NCI-H460 (cell line): Measurements from ENCODE around the gene KHDRBS2. TPM values are rescaled to one million over a fixed set of nuclear protein-coding genes. Genes with fewer than 3 reads are reported as not detected.

Source experiments
- DNase-seq: peaks from one replicate; pipeline ENCODE4 v3.0.0-alpha.2; 2016; ENCODE audit warnings: low read depth; ENCODE audit errors: extremely low read depth
- total RNA-seq: library from RNA; depleted of rRNA; stranded (reverse); fragments of >200 nt; shearing (Covaris generic); gene quantifications from 2 replicates; pipeline ENCODE4 v1.2.3, GENCODE V29; 2014

The KHDRBS2 gene
- total RNA-seq, 1 experiment from 2014 or later: not detected

- no peak for DNase-seq
These were observed 636.2 kb downstream of the KHDRBS2 start for GRCh38 chr6:61649845-61650244.

GRCh38 chr6:61640463-61640862, 645.6 kb downstream of the KHDRBS2 start:
- no peak for DNase-seq
